HG03521 (cell line): ENCODE results near the gene CNTNAP2.
"Not testable (repeated sequence)": the region's sequence is repeated elsewhere in the genome, so short reads cannot be mapped to it uniquely, and the experiment has no call there.

Experiments
- ATAC-seq: cut with Tn5 transposase; IDR thresholded peaks from one replicate; pipeline ENCODE4 v1.9.1; 2021; ENCODE audit warnings: mild to moderate bottlenecking, moderate library complexity; ENCODE audit not compliant: unreplicated experiment

CNTNAP2 gene

GRCh38 chr7:148435715-148436114 is 2319.1 kb downstream of the CNTNAP2 start:
- ATAC-seq = no peak

DNA sequence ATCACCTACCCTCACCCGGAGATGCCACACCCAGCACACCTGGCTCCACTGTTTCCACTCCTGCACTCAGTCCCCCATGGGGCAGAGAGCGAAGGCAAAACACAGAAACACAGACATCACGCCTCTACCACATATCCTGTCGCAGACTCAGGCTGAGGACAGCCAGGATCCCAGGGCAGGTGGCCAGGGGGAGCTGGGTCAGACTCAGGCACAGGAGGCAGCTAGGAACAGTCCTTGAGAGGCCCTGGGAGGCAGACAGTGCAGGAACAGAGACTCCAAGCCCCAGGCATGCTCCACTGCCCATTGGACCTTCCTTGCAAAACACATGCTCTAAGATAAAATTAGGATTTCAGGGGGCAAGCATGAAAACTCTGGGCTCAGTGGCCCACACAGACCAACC is 2319.5 kb downstream of the CNTNAP2 start:
- ATAC-seq = no peak

- no peak for ATAC-seq
Observed at GRCh38 chr7:148436571-148436970, 2320.0 kb downstream of the CNTNAP2 start.

DNA sequence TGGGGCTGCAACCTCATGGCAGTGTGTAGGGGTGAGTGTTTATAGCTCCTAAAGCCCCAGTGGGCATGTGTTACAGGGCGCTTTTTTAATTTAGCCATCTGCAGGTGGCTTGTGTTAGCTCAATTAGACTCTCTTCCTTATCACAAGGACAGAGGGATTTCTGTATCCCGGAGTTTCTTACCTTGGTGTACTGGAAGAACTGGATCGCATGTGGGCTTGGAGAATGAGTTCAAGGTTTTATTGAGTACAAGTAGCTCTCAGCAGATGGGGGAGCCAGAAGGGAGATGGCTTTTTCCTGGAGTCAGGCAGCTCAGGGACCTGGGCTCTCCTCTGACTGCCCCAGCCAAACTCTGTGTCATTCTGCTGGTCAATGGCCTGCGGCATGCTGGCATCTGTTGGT is 2320.4 kb downstream of the CNTNAP2 start:
- no peak for ATAC-seq

- ATAC-seq = no peak
Observed at GRCh38 chr7:148442141-148442655, 2325.6 kb downstream of the CNTNAP2 start.

DNA sequence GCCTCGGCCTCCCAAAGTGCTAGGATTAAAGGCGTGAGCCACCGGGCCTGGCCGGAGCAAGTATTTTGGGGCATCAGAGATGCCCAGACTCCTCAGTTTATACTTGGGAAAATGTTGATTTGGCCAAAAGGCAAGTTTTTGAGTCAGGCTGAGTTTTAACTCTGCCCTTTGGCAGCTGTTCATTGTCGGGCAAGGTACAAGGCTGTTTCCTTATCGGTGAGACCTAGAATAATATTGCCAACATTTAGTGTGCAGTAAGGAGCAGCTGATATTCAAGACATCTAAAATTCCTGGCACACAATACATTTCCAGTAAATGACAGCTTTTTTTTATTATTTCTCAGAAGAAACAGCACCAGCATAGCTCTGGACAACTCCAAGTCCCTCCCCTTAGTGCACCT is 2326.3 kb downstream of the CNTNAP2 start:
- ATAC-seq = no peak

DNA sequence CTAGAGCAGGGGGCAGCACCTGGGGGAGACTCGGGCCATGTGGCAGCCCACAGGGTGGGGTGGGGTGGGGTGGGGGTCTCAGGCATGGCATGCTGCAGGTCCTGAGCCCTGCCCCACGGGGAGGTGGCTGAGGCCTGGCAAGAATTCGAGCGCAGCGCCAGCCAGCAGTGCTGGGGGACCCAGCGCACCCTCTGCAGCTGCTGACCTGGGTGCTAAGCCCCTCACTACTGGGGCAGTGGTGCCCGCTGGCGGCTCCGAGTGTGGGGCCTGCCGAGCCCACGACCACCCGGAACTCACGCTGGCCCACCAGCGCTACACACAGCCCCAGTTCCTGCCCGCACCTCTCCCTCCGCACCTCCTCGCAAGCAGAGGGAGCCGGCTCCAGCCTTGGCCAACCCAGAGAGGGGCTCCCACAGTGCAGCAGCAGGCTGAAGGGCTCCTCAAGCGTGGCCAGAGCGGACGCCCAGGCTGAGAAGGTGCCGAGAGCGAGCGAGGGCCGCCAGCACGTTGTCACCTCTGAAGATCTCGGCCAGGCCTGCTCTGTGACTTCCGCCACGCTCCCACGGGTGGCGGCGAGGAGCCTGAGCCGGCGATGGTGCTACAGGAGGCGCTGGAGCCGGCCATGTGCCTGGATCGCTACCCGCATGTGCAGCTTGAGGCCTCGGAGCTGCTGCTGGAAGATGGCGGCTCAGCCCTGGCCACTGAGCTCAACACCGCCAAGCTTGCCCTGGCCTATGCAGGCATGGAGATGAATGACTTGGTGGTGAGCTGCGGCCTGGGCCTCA is 2328.9 kb downstream of the CNTNAP2 start:
- no peak for ATAC-seq

GRCh38 chr7:148447221-148447849 is 2330.7 kb downstream of the CNTNAP2 start:
- ATAC-seq = peak; percentile 77

- not testable (repeated sequence) for ATAC-seq
Observed at GRCh38 chr7:148451526-148451925, 2334.9 kb downstream of the CNTNAP2 start.

DNA sequence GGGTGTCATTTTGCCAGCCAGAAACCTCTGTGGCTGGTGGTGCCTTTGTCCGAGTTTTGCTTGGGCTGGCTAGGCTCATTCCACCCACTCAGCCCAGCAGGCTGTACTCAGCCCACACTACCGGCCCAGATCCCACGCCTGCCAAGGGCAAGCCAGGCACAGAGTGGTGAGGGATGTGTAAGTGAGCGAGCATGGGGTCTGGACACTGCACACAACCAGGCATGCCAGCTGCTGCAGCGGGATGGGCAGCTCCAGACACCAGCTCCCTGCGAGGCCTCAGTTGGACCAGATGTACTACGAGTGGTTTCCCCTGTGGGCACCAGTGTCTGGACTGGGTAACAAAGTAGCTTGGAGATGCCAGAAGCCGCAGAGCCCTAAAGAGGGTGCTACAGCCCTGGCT is 2339.8 kb downstream of the CNTNAP2 start:
- ATAC-seq = no peak

- ATAC-seq = no peak
Observed at GRCh38 chr7:148457310-148457921, 2340.8 kb downstream of the CNTNAP2 start.

DNA sequence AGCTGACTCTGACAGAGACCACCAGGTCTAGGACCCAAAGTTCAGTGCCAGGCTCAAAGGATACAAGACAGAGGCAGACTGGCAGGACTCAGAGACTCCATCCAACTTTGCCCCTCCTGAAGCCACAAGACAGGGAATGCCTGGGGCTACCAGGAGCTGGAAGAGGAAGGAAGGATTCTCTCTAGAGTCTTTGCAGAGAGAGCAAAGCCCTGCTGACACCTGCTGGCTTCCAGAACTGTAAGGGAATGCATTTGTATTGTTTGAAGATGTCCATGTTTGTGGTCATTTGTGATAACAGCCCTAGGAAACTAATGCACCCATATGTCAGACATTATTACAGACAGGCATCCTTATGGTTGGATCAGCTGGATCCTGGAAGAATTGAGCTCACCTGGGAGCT is 2341.7 kb downstream of the CNTNAP2 start:
- no peak for ATAC-seq

- no peak for ATAC-seq
Observed at GRCh38 chr7:148461392-148462179, 2345.0 kb downstream of the CNTNAP2 start.

DNA sequence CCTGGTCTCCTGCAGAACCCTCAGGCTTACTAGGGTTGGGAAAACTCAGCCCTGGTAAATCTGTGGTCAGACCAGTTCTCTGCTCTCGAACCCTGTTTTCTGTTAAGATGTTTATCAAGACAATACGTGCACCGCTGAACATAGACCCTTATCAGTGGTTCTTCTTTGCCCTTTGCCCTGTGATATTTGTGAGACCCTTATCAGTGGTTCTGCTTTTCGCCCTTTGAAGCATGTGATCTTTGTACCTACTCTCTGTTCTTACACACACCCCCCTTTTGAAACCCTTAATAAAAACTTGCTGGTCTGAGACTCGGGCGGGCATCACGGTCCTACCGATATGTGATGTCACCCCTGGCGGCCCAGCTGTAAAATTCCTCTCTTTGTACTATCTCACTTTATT is 2346.2 kb downstream of the CNTNAP2 start:
- not testable (repeated sequence) for ATAC-seq

DNA sequence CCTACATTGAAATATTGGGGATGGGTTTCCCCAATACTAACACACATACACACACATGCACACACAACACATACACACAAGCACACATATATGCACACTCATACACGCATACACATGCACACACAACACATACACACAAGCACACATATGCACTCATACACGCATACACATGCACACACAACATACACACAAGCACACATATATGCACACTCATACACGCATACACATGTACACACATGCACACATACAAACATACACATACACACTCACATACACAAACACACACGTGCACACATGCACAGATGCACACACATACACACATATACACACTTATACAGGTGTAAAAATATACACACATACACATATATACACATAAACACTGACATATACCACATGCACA is 2346.6 kb downstream of the CNTNAP2 start:
- no peak for ATAC-seq

- no peak for ATAC-seq
Observed at GRCh38 chr7:148464947-148465346, 2348.3 kb downstream of the CNTNAP2 start.

- not testable (repeated sequence) for ATAC-seq
Observed at GRCh38 chr7:148465441-148465840, 2348.8 kb downstream of the CNTNAP2 start.

- ATAC-seq = no peak
Observed at GRCh38 chr7:148466120-148466519, 2349.5 kb downstream of the CNTNAP2 start.

DNA sequence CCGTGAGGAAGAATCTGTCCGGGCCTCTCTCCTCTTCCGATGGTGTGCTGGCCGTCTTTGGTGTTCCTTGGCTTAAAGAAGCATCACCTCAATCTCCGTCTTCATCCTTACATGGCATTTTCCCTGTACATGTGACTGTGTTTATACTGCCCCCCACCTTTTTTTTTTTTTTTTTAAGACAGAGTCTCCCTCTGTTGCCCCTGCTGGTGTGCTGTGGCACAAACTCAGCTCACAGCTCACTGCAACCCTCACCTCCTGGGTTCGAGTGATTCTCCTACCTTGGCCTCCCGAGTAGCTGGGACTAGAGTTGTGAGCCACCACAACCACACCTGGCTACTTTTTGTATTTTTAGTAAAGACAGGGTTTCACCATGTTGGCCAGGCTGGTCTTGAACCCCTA is 2352.1 kb downstream of the CNTNAP2 start:
- no peak for ATAC-seq
